Urothelium cell line (cell line): Measurements from ENCODE around the gene HSD17B4.
"Not testable (repeated sequence)": the region's sequence is repeated elsewhere in the genome, so short reads cannot be mapped to it uniquely, and the experiment has no call there.

Experiments
- DNase-seq: peaks from one replicate; pipeline ENCODE4 v3.0.0; 2011; ENCODE audit warnings: low spot score, mixed read lengths
- FAIRE-seq: peaks from 2 replicates; lab custom pipeline; 2011; peaks lifted over from hg19 to GRCh38; lab: Jason Lieb, UNC

HSD17B4 gene, protein sequence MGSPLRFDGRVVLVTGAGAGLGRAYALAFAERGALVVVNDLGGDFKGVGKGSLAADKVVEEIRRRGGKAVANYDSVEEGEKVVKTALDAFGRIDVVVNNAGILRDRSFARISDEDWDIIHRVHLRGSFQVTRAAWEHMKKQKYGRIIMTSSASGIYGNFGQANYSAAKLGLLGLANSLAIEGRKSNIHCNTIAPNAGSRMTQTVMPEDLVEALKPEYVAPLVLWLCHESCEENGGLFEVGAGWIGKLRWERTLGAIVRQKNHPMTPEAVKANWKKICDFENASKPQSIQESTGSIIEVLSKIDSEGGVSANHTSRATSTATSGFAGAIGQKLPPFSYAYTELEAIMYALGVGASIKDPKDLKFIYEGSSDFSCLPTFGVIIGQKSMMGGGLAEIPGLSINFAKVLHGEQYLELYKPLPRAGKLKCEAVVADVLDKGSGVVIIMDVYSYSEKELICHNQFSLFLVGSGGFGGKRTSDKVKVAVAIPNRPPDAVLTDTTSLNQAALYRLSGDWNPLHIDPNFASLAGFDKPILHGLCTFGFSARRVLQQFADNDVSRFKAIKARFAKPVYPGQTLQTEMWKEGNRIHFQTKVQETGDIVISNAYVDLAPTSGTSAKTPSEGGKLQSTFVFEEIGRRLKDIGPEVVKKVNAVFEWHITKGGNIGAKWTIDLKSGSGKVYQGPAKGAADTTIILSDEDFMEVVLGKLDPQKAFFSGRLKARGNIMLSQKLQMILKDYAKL

DNA sequence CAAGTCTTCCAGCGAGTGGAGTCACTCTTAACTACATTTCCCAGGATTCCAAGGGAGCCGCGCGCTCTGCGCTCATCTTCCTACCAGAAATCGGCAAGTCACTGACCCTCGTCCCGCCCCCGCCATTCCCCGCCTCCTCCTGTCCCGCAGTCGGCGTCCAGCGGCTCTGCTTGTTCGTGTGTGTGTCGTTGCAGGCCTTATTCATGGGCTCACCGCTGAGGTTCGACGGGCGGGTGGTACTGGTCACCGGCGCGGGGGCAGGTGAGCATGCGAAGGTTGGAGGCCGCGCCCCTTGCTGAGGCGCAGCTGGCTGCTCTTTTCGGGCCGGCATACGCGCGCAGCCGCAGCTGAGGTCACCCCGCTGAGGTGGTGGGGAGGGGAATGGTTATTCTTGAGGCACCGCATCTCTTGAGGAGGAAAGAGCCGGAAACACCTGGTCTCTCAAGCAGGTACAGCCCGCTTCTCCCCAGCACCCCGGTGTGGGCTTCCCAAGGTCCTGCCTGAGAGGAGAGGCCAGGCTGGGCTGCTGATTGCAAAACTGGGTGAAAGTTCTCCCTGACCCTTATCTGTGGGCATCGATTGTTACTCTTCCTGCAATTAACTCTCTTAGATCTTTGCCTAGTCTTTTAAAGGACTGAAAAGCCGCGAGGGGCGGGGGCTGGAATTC is at the start of gene HSD17B4:
Gene HSD17B4 (plus strand): TSS at position 125 of the 667 bp plus-strand sequence. CDS start 79 bp downstream, at position 204.
- DNase-seq: peak; percentile 89
- FAIRE-seq: peak; percentile 68

DNA sequence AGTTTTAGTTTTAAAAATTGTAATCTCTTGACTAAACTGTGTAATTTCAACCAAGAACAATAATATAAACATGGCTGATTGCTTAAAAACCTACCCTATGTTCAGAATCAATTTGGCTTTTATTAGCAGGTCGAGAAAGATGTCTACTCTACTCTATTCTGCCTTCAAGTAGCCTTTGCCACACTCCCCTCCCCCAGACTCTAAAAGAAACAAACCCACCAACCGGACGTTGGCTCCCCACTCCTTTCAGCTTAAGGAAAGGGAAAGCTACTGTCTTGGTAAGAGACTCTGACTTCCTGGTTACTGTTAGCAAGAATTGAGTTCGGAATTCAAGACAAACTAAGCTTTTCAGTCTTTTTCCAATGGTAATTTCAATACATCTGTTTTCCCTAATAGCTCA is 49.7 kb upstream of the HSD17B4 start:
- DNase-seq (no peak), FAIRE-seq (no peak)

DNA sequence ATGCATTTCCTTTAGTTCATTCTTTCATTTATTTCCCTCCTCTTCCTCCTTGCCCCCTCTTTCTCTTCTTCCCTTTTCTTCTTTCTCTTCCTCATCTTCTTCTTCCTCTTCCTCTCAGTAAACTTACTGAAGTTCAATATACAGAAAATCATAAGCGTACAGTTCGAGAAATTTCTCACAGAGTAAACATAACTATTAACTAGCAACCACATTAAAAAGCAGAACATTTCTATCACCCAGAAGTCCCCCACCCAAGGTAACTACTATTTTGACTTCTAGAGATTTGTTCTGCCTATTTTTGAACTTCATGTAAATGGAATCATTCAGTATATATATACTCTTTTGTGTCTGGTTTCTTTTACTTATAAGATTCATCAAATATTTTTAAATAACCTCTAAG is 48.3 kb upstream of the HSD17B4 start:
- FAIRE-seq (no peak), DNase-seq (no peak)

DNA sequence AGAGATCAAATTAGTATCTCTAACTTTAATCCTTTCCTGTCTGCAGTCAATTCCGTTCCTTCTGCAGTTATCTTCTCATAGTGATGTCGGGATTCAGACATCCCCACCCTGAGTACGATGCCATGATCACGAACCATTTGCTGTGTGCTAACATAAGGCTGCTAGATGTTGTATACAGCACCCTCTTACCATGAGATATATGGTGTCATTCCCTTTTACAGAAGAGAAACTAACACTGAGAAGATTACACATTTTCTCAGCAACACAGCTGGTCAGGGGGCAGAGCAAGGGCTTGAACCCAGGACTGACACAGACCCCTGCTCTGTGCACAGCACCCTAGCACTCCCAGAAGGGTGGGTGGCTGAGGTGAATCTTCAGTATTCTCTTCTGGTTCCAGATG is 46.9 kb upstream of the HSD17B4 start:
- FAIRE-seq (no peak), DNase-seq (no peak)

DNA sequence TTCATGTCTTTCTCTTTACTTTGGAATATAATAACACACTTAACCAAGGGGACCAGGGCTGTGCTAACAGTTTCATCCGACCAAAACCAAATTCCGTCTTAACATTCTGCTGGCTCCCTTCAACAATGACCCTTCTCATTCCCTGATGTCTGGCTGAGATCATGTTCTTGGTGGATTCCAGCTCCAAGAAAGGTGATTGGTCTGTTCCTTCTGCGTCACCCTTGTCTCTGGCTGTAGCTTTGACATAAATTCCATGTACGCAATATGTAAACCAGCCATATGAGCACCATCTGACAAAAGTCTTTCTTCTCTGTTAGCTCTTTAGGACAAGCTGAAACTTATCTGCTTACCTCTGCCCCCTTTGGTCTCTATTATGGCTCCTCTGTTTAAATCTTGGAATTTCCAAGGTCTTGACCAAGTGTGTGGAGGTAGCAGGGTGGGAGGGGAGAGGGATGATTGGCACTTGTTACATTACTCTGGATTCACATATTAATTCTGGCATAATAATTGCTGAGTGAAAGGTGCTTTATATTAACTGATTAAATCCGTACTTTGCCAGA is 45.7 kb upstream of the HSD17B4 start:
- no peak for DNase-seq
- FAIRE-seq: no peak

DNA sequence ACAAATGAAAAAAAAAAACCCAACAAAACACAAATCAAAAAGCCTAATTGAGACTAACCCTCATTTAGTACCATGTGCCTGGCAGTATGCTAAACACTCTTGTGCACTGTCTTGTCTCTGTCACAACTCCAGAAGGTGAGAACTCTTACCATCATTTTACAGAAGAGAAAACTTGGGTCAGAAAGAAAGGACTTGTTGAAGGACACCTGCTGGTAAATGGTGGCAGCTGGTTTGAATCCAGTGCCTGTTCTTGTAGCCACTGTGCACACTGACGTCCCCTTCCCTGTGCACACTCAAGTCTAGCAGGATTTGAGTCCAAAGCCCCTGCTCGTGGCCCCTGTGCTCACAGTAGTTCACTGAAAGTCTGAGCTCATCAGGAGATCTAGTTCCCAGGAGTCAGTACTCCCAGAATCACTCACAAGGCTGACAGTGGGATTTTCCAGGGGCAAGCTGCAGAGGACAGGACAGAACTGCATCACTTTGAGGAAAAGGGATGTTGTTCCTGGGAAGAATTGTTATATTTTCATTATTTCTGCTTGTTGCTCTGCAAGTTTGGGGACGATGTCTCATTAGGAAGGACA is 43.0 kb upstream of the HSD17B4 start:
- no peak for DNase-seq
- no peak for FAIRE-seq

DNA sequence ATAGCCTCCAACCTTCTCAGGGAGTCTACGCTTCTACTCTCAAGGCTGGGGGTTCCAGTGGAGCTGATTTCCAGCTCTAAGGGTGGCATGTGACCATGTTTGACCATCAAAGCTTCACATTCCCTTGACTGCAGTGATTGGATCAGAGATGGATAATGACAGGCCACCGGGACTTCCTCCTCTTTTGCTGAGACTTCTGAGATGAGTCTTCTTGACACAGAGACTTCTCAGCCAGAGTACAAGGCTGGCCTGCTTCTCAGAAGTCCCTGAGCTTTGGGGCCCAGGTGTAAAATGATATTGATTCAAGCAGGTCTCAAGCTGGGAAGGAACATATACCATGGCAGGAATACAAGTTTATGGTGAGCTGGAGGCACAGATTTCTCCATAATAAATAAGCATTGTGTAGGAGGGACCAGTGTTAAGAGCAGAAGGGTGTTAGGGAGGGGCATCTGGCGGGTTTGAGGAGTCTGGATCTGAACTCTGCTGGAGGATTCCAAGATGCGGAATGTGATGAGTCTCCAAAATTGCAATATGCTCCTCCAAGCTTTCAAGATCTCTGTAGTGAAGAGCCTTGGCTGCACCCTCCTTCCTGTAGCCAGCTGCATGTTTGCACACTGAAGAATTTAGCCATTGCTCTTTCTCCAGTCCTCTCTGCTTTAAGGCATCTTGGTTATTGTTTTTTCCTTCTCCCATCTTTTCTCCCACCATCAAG is 41.7 kb upstream of the HSD17B4 start:
- FAIRE-seq (no peak), DNase-seq (no peak)

DNA sequence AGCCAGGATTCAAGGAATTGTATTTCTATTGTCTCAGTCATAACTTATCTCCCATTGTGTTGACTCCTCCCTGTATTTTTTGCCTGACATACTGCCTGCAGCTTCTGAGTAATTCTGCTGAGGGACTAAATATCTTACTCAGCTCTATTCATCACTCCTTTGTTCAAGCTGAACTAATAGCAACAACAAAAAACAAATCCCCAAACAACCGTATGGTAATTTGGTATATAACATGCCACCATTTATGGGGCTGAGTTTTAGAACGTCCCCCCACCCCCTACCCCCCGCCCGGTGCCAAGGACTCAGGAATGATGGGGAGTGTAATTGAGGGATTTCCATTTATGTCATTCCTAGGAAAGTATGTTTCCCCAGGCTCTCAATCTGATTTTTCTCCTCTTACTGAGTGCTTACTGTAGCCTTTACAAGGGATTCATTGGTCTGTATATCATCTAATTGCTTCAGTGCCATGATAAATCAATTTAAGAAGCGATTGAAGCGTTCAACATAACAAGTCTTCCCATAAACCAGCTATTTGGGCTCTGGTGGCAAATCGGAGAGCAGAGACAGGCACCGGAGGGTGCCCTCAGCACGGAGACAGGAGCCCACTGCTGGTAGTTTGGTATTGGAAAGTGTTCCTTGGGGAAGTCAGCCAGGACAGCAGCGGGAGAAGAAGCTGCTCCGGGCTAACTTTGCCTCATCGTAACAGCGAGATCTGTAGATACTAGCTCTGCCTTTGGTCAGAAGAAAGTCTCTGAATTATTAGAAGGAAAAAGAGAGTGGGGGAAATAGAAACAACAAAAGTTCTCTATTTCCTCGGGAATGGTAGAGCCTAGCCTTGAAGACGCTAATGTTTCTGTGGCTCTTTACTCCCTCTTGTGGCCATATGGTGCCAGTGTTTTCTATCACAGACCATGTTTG is 40.7 kb upstream of the HSD17B4 start:
- DNase-seq (peak; percentile 75), FAIRE-seq (no peak)

DNA sequence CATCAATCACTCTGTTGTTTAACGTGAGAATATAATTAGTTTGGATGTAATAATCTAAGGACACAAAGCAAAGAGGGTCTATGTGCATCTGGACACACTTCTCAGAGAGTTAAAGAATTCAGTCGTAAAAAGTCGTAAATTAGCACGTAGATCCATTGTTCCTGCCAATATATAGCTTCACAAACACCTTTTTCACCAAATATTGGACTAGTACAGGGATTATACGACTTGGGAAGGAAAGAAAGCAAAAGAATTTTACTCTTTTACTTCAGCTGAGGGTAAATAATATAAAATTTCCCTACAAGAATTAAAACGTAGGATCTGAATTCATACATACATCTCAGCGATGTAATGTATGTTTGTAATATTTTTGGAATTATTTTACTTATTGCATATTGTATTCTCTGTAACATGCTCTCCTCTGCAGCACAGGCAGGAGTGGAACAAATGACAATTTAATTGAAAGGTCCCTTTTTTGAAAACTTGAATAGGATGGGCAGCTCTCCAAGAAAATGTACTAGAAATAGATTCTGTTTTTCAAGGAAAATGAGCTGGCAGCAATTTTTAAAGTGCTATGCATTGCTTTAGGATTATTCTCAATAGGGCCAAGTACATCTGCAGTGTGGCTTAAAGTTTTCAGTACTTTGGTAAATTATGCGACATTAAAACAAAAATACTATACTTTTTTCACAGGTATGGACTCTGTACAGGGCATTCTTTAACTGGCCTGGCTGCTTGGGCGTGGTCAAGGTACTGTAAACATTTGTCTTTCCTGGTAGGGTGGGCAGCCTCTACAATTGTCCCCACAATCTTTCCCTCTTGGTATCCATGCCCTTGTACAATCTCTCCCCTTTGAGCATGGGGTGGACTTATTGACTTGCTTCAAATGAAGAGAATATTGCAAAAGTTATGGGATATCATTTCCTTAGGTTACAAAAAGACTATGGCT is 39.7 kb upstream of the HSD17B4 start:
- DNase-seq: no peak
- FAIRE-seq: no peak

DNA sequence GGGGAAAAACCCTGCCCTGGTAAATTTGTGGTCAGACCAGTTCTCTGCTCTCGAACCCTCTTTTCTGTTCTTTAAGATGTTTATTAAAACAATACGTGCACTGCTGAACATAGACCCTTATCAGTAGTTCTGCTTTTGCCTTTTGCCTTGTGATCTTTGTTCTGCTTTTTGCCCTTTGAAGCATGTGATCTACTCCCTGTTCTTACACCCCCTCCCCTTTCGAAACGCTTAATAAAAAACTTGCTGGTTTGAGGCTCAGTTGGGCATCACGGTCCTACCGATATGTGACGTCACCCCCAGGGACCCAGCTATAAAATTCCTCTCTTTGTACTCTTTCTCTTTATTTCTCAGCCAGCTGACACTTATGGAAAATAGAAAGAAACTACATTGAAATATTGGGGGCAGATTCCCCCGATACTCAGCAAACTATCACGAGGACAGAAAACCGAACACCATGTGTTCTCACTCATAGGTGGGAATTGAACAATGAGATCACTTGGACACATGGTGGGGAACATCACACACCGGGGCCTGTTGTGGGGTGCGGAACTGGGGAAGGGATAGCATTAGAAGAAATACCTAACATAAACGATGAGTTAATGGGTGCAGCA is 38.1 kb upstream of the HSD17B4 start:
- not testable (repeated sequence) for DNase-seq, FAIRE-seq

DNA sequence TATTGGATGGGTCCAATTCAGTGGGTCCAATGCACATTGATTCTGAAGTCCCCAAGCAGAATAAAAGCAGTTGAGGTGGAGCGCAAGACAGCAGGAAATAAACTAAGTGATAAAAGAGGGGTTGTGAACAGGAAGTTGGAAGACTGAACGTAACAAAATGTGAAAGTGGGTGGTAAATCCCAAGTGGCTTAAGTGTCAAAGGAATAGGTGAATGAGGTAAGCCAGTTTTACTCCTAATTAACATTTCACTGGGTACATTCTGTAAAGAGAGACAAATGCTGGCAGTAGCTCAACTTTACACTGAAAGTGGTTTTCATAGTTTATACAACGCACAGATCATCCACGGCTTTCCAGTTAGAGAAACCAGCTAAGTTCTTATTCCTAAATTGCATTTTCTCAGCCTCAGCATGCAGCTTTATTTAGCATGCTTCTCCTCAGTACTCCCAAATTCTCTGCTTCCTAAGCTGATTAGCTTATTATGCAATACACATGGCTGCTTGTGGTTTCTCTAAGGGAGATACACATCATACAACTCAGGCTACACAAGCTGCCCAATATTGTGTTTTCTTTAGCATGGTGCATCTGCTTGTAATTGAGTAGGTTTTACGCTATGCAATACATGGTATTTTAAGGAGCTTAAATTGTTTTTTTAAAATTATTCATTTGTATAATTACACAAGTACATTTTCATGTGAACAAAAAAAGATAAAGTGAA is 34.2 kb upstream of the HSD17B4 start:
- FAIRE-seq (no peak), DNase-seq (no peak)

DNA sequence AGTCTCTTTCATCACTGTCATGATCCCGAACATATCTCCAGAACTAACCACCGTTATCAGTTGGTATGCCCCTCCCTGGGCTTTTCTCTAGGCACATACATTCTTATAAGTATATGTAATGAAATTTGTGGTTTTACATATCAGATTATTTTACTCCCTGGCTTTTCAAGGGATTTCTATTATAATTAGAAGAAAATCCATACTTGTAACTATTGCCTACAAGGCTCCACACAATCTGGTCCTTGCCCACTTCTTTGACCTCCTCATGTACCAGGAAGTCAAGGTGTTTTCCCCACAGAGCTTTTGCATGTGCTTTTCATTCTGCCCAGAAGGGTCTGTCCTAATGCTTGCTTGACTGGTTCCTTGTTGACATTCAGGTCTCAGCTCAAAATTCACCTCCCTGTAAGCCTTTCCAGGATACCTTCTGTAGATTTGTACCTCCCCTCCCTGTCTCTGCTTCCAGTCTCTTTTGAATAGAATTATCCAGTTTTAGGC is 33.6 kb upstream of the HSD17B4 start:
- DNase-seq (no peak), FAIRE-seq (no peak)

DNA sequence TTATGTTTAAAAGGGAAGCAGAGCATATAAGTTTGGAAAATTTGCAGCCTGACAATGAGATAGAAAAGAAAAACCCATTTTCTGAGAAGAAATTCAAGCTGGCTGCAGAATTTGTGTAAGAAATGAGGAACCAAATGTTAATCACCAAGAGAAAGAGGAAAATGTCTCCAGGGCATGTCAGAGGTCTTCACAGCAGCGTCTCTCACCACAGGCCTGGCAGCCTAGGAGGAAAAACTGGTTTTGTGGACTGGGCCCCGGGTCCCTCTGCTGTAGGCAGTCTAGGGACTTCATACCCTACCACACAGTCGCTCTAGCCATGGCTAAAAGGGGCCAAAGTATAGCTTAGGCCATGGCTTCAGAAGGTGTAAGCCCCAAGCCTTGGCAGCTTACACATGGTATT is 32.1 kb upstream of the HSD17B4 start:
- no peak for FAIRE-seq
- DNase-seq: no peak

DNA sequence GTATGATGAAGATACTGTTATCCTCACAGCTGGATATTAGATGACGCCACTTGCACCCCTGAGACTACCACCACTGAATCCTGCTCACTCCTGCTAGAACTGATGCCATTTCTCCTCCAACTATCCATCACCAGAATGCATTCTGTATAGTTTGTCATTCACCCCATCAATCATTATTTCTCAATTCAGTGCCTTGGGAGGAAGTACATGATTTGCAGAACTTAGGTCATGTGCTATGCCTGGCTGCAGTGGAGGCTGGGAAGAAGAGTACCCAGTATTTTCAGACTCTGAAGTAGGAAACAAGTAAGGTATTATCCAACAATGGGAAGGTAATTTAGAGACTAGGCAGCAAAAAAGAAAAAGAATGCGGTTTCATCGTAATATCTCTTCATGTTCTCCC is 26.2 kb upstream of the HSD17B4 start:
- FAIRE-seq: no peak
- DNase-seq: no peak

DNA sequence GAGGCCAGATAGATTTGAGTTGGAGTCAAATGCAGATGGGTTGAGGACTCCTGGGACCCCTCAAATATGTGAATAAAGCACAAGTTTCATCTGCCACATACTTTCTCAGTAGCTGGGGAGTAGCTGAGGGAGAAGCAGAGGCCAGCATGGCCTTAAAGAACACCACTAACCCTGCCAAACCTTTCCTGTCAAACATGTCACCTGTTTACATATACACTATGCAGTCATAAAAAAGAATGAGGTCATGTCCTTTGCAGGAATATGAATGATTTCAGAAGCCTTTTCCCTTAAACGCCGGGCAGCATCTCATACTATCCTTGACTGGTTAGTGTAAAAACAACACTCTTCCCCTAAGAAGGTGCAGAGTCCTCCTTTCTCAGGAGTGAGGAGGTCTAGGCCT is 25.2 kb upstream of the HSD17B4 start:
- FAIRE-seq: no peak
- no peak for DNase-seq

DNA sequence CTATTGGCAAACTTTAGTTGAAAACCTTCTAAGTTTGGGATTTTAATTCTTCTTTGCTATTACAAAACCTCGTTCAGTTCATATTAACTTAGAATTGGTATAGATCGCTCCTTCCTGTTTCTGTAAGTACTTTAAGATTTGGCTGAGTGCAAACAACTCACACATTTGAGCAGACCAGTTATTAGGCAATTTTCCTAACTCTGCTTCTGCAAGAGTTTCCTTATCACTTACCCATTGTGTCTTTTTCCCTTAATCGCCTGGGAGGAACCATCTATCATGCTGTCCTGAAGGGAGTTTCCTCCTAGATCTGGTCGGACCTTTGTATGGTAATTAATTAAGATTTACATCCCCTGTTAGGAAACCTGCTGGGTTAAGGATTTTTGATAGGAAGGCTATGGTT is 24.7 kb upstream of the HSD17B4 start:
- DNase-seq, FAIRE-seq: not testable (repeated sequence)

DNA sequence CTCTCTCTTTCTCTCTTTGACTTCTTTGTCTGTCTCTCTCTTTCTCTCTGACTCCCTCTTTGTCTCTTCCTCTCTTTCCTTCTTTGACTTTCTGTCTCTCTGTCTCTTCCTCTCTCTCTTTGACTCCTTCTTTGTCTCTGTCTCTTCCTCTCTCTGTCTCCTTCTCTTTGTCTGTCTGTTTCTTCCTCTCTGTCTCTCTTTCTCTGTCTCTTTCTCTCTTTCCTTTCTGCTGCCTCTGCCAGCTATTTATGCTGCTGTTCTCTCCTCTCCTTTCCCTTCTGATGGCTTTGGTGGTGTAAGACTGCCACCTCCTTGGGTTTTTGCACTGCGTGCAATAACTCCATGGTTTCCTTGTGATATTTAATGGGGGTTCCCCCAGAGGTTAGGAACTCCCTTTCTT is 24.1 kb upstream of the HSD17B4 start:
- DNase-seq, FAIRE-seq: not testable (repeated sequence)
